A549 (cell line): Measurements from ENCODE around the gene ABCC4. TPM values are rescaled to one million over a fixed set of nuclear protein-coding genes. Genes with fewer than 3 reads are reported as not detected.

Source experiments
- ATAC-seq, 2 experiments: fragments of 200-7000 bp in 1 of 2; fragments of >200 bp in 1 of 2; cut with Nextera tagmentation in 1 of 2; cut with Tn5 transposase in 1 of 2; 3 replicates each; pipeline versions ENCODE4 v1.8.0 to v1.9.1; 2018 to 2020; ENCODE audit warnings: mild to moderate bottlenecking in 1 of 2, moderate library complexity in 1 of 2
- CTCF ChIA-PET: fragments of 300-600 bp; sonication (Branson Sonifier 250); formaldehyde crosslinking; extraction: SDS; loops from one replicate; lab custom pipeline; 2021; ENCODE audit warnings: antibody characterized with exemption, inconsistent platforms; lab: Yijun Ruan, JAX
- POLR2A ChIA-PET: fragments of 350-600 bp; formaldehyde crosslinking; extraction: SDS; loops from one replicate; lab custom pipeline; 2021; ENCODE audit warnings: antibody characterized with exemption, inconsistent platforms; lab: Yijun Ruan, JAX
- DNase-seq, 2 experiments: peaks; one replicate each; pipeline versions ENCODE4 v3.0.0 to v3.0.0-alpha.2; 2011 to 2016; ENCODE audit warnings: low read depth in 1 of 2, low spot score in 1 of 2
- FAIRE-seq: peaks from 2 replicates; lab custom pipeline; 2011; peaks lifted over from hg19 to GRCh38; lab: Jason Lieb, UNC
- H3K27ac ChIP-seq, 2 experiments: fragments of >200 bp; sonication (Bioruptor Twin); formaldehyde crosslinking; 3 replicates each; pipeline ENCODE4 v1.5.1; 2016 to 2017
- H3K4me1 ChIP-seq: fragments of >200 bp; sonication (Bioruptor Twin); formaldehyde crosslinking; 3 replicates; pipeline ENCODE4 v1.6.1; 2016
- H3K4me2 ChIP-seq: fragments of >200 bp; sonication (Bioruptor Twin); formaldehyde crosslinking; 3 replicates; pipeline ENCODE4 v1.6.1; 2016
- H3K4me3 ChIP-seq: fragments of >200 bp; sonication (Bioruptor Twin); formaldehyde crosslinking; 3 replicates; pipeline ENCODE4 v1.5.1; 2016
- H3K9me3 ChIP-seq: fragments of >200 bp; sonication (Bioruptor Twin); formaldehyde crosslinking; 3 replicates; pipeline ENCODE4 v1.6.1; 2016
- BHLHE40 ChIP-seq: IDR thresholded peaks from 2 replicates; pipeline ENCODE4 v1.6.1; 2012; ENCODE audit warnings: low read depth, low read length, inconsistent platforms
- EHF ChIP-seq: fragments of 250-450 bp; sonication (Bioruptor Pico); IDR thresholded peaks from 2 replicates; pipeline ENCODE4 v1.5.0; 2020; ENCODE audit warnings: mild to moderate bottlenecking
- EP300 ChIP-seq, 2 experiments: fragments of >200 bp; sonication (Bioruptor Twin); formaldehyde crosslinking; IDR thresholded peaks; 2 replicates in 1 of 2; 3 replicates in 1 of 2; pipeline ENCODE4 v1.6.1; 2016 to 2017
- ESRRA ChIP-seq: fragments of 150-350 bp; IDR thresholded peaks from 2 replicates; pipeline ENCODE4 v1.6.1; 2014; ENCODE audit warnings: mild to moderate bottlenecking, low read length, borderline replicate concordance
- FOSB ChIP-seq: fragments of 250-450 bp; sonication (Bioruptor Pico); IDR thresholded peaks from 2 replicates; pipeline ENCODE4 v1.5.0; 2020; ENCODE audit warnings: mild to moderate bottlenecking, moderate library complexity
- FOSL2 ChIP-seq, 2 experiments: fragments of 450-650 bp in 1 of 2; fragments of >200 bp in 1 of 2; sonication (Bioruptor Twin) in 1 of 2; formaldehyde crosslinking; IDR thresholded peaks; 2 replicates each; pipeline versions ENCODE4 v1.5.0 to v1.6.1; 2016 to 2020; ENCODE audit warnings: mild to moderate bottlenecking in 1 of 2, moderate library complexity in 1 of 2
- GATA3 ChIP-seq: IDR thresholded peaks from 2 replicates; pipeline ENCODE4 v1.6.1; 2012; ENCODE audit warnings: borderline replicate concordance
- HDAC2 ChIP-seq: fragments of 200-600 bp; sonication (generic); IDR thresholded peaks from 2 replicates; pipeline ENCODE4 v1.6.1; 2016
- KDM1A ChIP-seq: fragments of 200-600 bp; sonication (generic); IDR thresholded peaks from 2 replicates; pipeline ENCODE4 v1.6.1; 2016; ENCODE audit warnings: low read depth, mild to moderate bottlenecking
- MAFK ChIP-seq: fragments of 450-650 bp; IDR thresholded peaks from 2 replicates; pipeline ENCODE4 v1.6.1; 2014; ENCODE audit not compliant: partially characterized antibody
- NPAS2 ChIP-seq: fragments of 250-450 bp; sonication (Bioruptor Pico); IDR thresholded peaks from 2 replicates; pipeline ENCODE4 v1.8.0; 2022; ENCODE audit warnings: mild to moderate bottlenecking, moderate library complexity, borderline replicate concordance
- NR3C1 ChIP-seq: fragments of >200 bp; sonication (Bioruptor Twin); formaldehyde crosslinking; IDR thresholded peaks from 3 replicates; pipeline ENCODE4 v1.6.1; 2017
- RAD21 ChIP-seq, 2 experiments: fragments of >200 bp in 1 of 2; sonication (Bioruptor Twin) in 1 of 2; formaldehyde crosslinking in 1 of 2; IDR thresholded peaks in 1 of 2; conservative IDR thresholded peaks in 1 of 2; 2 replicates in 1 of 2; 3 replicates in 1 of 2; pipeline ENCODE4 v1.6.1; 2012 to 2018; ENCODE audit warnings: inconsistent platforms in 1 of 2
- SMC3 ChIP-seq: fragments of >200 bp; sonication (Bioruptor Twin); formaldehyde crosslinking; IDR thresholded peaks from 3 replicates; pipeline ENCODE4 v1.6.1; 2018; ENCODE audit warnings: inconsistent platforms
- WGBS: methylation state at CpG from one replicate; pipeline ENCODE4 v1.1.6; 2017; ENCODE audit errors: missing lambda C conversion rate; 5-methylcytosine and 5-hydroxymethylcytosine counted together
- polyA plus RNA-seq, 4 experiments: library from polyadenylated mRNA; depleted of rRNA in 3 of 4; stranded (reverse); fragments of >200 nt; fragmentation: RNase III in 1 of 4; extraction: RNeasy Plus Mini Kit Qiagen cat#74134 plus additional on column Dnase treatment in 1 of 4; gene quantifications; 2 replicates in 3 of 4; 3 replicates in 1 of 4; pipeline ENCODE4 v1.2.3, GENCODE V29; 2011 to 2017
- TF ChIP-seq, protein P1 (sequence below): fragments of >200 bp; sonication (Bioruptor Twin); formaldehyde crosslinking; IDR thresholded peaks from 3 replicates; pipeline ENCODE4 v1.5.1; 2016
- TF ChIP-seq, protein P2 (sequence below): fragments of 250-450 bp; sonication (Bioruptor Pico); IDR thresholded peaks from 2 replicates; pipeline ENCODE4 v1.5.0; 2021; ENCODE audit warnings: mild to moderate bottlenecking, moderate library complexity, borderline replicate concordance
- TF ChIP-seq, protein P3 (sequence below): fragments of 250-450 bp; sonication (Bioruptor Pico); IDR thresholded peaks from 2 replicates; pipeline ENCODE4 v1.5.0; 2020; ENCODE audit warnings: low read depth, mild to moderate bottlenecking, moderate library complexity
- TF ChIP-seq, protein P4 (sequence below): fragments of 200-600 bp; sonication (generic); IDR thresholded peaks from 2 replicates; pipeline ENCODE4 v1.6.1; 2016; ENCODE audit warnings: antibody characterized with exemption, mild to moderate bottlenecking, moderate library complexity

ABCC4 gene
- polyA plus RNA-seq, 2 of the 4 experiments (the other 2 are of a cell fraction) = 23.5 to 56.2 TPM

DNA sequence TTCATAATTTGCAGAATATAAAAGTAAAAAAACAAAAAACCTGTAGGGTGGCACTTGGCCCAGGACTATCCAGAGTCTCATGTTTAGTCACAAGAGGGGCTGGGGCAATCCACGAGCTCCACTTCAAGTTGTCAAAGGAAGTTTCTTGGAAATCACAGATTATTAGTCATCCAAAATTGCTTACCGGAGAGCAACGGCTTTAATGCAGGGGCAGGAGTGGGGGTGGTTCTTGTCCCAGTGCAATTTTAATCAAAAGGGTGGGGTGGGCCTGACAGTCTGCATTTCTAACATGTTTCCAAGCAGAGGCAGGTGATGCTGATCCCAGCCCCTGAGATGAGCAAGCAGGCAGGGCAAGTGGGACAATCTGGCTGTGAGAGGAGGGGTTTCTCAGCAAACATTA, 233.9 kb downstream of the ABCC4 start:
- ATAC-seq (no peak), FAIRE-seq (no peak), DNase-seq (no peak)
- 0 out of 3 replicates have a peak, but pooled peaks cover 4% of the 10 kb centered on the region for H3K4me1 ChIP-seq
- no peak overlapping the region for H3K4me2 ChIP-seq
- no peaks in the 10 kb centered on the region for H3K9me3 ChIP-seq
- TF ChIP-seq GATA3 = no peak
- TF ChIP-seq ESRRA = no peak
- TF ChIP-seq, protein P1, sequence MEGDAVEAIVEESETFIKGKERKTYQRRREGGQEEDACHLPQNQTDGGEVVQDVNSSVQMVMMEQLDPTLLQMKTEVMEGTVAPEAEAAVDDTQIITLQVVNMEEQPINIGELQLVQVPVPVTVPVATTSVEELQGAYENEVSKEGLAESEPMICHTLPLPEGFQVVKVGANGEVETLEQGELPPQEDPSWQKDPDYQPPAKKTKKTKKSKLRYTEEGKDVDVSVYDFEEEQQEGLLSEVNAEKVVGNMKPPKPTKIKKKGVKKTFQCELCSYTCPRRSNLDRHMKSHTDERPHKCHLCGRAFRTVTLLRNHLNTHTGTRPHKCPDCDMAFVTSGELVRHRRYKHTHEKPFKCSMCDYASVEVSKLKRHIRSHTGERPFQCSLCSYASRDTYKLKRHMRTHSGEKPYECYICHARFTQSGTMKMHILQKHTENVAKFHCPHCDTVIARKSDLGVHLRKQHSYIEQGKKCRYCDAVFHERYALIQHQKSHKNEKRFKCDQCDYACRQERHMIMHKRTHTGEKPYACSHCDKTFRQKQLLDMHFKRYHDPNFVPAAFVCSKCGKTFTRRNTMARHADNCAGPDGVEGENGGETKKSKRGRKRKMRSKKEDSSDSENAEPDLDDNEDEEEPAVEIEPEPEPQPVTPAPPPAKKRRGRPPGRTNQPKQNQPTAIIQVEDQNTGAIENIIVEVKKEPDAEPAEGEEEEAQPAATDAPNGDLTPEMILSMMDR = no peak
- TF ChIP-seq, protein P2, sequence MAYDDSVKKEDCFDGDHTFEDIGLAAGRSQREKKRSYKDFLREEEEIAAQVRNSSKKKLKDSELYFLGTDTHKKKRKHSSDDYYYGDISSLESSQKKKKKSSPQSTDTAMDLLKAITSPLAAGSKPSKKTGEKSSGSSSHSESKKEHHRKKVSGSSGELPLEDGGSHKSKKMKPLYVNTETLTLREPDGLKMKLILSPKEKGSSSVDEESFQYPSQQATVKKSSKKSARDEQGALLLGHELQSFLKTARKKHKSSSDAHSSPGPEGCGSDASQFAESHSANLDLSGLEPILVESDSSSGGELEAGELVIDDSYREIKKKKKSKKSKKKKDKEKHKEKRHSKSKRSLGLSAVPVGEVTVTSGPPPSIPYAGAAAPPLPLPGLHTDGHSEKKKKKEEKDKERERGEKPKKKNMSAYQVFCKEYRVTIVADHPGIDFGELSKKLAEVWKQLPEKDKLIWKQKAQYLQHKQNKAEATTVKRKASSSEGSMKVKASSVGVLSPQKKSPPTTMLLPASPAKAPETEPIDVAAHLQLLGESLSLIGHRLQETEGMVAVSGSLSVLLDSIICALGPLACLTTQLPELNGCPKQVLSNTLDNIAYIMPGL = no peak
- no peak for TF ChIP-seq NR3C1
- no peak for TF ChIP-seq NPAS2 (CRISPR knock-in tag)
- no peak for TF ChIP-seq HDAC2
- no peak for TF ChIP-seq SMC3
- TF ChIP-seq, protein P3, sequence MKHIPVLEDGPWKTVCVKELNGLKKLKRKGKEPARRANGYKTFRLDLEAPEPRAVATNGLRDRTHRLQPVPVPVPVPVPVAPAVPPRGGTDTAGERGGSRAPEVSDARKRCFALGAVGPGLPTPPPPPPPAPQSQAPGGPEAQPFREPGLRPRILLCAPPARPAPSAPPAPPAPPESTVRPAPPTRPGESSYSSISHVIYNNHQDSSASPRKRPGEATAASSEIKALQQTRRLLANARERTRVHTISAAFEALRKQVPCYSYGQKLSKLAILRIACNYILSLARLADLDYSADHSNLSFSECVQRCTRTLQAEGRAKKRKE = no peak
- no peak for TF ChIP-seq EP300 (IDR thresholded peaks at IDR 0.05)
- TF ChIP-seq MAFK = no peak
- TF ChIP-seq EHF = no peak
- no peak for TF ChIP-seq FOSL2 (IDR thresholded peaks at IDR 0.05)
- TF ChIP-seq FOSL2 (CRISPR knock-in tag; IDR thresholded peaks at IDR 0.05) = no peak
- TF ChIP-seq KDM1A = no peak
- TF ChIP-seq RAD21 (conservative IDR thresholded peaks at IDR 0.05 in 1 of 2, IDR thresholded peaks at IDR 0.05 in 1 of 2) = no peak
- TF ChIP-seq BHLHE40 = no peak
- no peak for TF ChIP-seq FOSB (CRISPR knock-in tag)
- POLR2A ChIA-PET = no interaction called here
- H3K27ac ChIP-seq = peak overlapping the region in 1 of 2 experiments; percentile 36; a peak in 1 of 6 replicates
- WGBS = 60% methylated on average over 3 of the region's 3 CpGs
- CTCF ChIA-PET = interaction anchor here (1.9 kb wide), 1 partner anchor 89 kb away, joined by 7 read pairs; no protein-coding TSS in a partner anchor
- H3K4me3 ChIP-seq = no peak overlapping the region

DNA sequence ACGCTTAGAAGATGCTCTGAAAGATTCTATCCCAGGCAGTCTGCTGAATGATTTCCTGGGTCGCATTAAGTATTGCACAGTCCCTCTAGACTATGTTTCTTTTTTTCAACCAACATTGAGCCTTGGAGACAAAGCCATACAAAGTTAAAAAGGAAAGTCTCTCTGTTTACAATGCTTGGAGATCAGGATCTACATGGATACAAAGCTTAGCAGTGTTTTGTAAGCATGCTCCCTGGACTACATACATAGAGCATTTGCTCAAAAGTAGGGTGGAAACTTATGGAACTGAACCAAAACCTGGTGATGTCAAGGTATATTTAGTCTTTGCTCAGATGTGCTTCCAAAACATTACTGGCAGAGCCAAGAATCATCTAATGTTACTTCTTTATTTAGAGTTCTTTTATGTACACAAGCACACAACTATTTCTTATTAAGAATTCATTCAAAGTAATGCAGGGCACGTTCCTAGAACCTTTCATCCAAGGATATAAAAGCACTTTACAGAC, 241.2 kb downstream of the ABCC4 start:
- TF ChIP-seq, protein P4, sequence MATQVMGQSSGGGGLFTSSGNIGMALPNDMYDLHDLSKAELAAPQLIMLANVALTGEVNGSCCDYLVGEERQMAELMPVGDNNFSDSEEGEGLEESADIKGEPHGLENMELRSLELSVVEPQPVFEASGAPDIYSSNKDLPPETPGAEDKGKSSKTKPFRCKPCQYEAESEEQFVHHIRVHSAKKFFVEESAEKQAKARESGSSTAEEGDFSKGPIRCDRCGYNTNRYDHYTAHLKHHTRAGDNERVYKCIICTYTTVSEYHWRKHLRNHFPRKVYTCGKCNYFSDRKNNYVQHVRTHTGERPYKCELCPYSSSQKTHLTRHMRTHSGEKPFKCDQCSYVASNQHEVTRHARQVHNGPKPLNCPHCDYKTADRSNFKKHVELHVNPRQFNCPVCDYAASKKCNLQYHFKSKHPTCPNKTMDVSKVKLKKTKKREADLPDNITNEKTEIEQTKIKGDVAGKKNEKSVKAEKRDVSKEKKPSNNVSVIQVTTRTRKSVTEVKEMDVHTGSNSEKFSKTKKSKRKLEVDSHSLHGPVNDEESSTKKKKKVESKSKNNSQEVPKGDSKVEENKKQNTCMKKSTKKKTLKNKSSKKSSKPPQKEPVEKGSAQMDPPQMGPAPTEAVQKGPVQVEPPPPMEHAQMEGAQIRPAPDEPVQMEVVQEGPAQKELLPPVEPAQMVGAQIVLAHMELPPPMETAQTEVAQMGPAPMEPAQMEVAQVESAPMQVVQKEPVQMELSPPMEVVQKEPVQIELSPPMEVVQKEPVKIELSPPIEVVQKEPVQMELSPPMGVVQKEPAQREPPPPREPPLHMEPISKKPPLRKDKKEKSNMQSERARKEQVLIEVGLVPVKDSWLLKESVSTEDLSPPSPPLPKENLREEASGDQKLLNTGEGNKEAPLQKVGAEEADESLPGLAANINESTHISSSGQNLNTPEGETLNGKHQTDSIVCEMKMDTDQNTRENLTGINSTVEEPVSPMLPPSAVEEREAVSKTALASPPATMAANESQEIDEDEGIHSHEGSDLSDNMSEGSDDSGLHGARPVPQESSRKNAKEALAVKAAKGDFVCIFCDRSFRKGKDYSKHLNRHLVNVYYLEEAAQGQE = no peak
- POLR2A ChIA-PET = no interaction called here
- H3K27ac ChIP-seq = no peak overlapping the region
- H3K4me2 ChIP-seq = no peak overlapping the region
- no peak for ATAC-seq
- CTCF ChIA-PET = no interaction called here
- H3K9me3 ChIP-seq = no peaks in the 10 kb centered on the region
- no peak for DNase-seq
- H3K4me3 ChIP-seq = no peak overlapping the region
- no peak for FAIRE-seq
- no peaks in the 10 kb centered on the region for H3K4me1 ChIP-seq
- 69% methylated on average over 3 of the region's 3 CpGs for whole genome bisulfite sequencing
